NCI-H146 (cell line): ENCODE data around the gene LAMB3.
A peak's percentile ranks its signal among the peaks of the same experiment; 100 is the strongest.

Source experiments
- DNase-seq: peaks from one replicate; lab custom pipeline; 2025; lab: John Stamatoyannopoulos, UW

Gene LAMB3

GRCh38 chr1:209661071-209661470 lies 8.8 kb upstream of the LAMB3 start:
- no peak for DNase-seq

GRCh38 chr1:209659909-209660308 lies 7.7 kb upstream of the LAMB3 start:
- DNase-seq: no peak

- DNase-seq: no peak
Measured at GRCh38 chr1:209657918-209658317, 5.7 kb upstream of the LAMB3 start.

GRCh38 chr1:209657140-209657879 lies 5.1 kb upstream of the LAMB3 start:
- DNase-seq: no peak

- DNase-seq: no peak
Measured at GRCh38 chr1:209655411-209656231, 3.4 kb upstream of the LAMB3 start.

GRCh38 chr1:209653915-209654351 lies 1.7 kb upstream of the LAMB3 start:
- DNase-seq: peak; percentile 22

GRCh38 chr1:209652873-209653401 lies 712 bp upstream of the LAMB3 start:
- peak; percentile 55 for DNase-seq

GRCh38 chr1:209651138-209651587 lies 1.1 kb downstream of the LAMB3 start:
- no peak for DNase-seq

- DNase-seq: no peak
Measured at GRCh38 chr1:209650454-209650853, 1.8 kb downstream of the LAMB3 start.

GRCh38 chr1:209648931-209649776 lies 3.1 kb downstream of the LAMB3 start:
- no peak for DNase-seq

GRCh38 chr1:209648346-209648745 lies 3.9 kb downstream of the LAMB3 start:
- no peak for DNase-seq

GRCh38 chr1:209647156-209647555 lies 5.1 kb downstream of the LAMB3 start:
- no peak for DNase-seq

- no peak for DNase-seq
Measured at GRCh38 chr1:209646558-209646957, 5.7 kb downstream of the LAMB3 start.

- peak; percentile 11 for DNase-seq
Measured at GRCh38 chr1:209645574-209646452, 6.4 kb downstream of the LAMB3 start.

- DNase-seq: no peak
Measured at GRCh38 chr1:209643285-209644020, 8.8 kb downstream of the LAMB3 start.

GRCh38 chr1:209642816-209643215 lies 9.4 kb downstream of the LAMB3 start:
- no peak for DNase-seq

- no peak for DNase-seq
Measured at GRCh38 chr1:209641832-209642172, 10.4 kb downstream of the LAMB3 start.

GRCh38 chr1:209635850-209636249 lies 16.4 kb downstream of the LAMB3 start:
- DNase-seq: no peak

- no peak for DNase-seq
Measured at GRCh38 chr1:209634005-209634737, 18.1 kb downstream of the LAMB3 start.
